ENCODE results near the gene ZWILCH.

DNA sequence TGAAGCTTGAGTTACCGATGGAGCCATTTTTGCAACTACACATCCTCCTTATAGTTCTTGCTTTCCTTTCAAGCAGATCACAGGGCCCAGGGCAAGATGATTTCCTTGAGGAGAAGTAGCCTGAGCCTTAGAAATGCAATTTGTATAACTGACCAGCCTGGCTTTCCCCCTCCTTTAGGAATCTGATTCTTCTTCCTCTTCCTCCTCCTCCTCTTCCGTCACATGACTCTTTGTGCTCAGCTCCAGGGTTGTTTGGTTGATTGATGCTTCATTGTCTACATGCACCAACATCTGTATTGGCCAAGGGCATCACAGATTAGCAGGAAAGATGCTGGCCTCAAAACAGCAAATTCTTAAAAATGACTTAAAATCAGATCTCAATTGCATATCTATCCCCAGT is 10.9 kb upstream of the ZWILCH start:
- TF ChIP-seq, protein P1, sequence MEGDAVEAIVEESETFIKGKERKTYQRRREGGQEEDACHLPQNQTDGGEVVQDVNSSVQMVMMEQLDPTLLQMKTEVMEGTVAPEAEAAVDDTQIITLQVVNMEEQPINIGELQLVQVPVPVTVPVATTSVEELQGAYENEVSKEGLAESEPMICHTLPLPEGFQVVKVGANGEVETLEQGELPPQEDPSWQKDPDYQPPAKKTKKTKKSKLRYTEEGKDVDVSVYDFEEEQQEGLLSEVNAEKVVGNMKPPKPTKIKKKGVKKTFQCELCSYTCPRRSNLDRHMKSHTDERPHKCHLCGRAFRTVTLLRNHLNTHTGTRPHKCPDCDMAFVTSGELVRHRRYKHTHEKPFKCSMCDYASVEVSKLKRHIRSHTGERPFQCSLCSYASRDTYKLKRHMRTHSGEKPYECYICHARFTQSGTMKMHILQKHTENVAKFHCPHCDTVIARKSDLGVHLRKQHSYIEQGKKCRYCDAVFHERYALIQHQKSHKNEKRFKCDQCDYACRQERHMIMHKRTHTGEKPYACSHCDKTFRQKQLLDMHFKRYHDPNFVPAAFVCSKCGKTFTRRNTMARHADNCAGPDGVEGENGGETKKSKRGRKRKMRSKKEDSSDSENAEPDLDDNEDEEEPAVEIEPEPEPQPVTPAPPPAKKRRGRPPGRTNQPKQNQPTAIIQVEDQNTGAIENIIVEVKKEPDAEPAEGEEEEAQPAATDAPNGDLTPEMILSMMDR (IDR thresholded peaks at IDR 0.05; ENCODE audit: borderline replicate concordance, extremely low read depth, low read length, poor library complexity, severe bottlenecking) = no peak
- no peak for TF ChIP-seq EZH2 (IDR thresholded peaks at IDR 0.05; ENCODE audit: borderline replicate concordance, low read depth, low read length, severe bottlenecking)
